ENCODE measurements around the gene SLBP.

- TF ChIP-seq REST (IDR thresholded peaks at IDR 0.05; ENCODE audit: insufficient read depth in 1 of 2, low read depth in 2 of 2, low read length in 1 of 2) (no peak), CTCF (IDR thresholded peaks at IDR 0.05) (no peak), POLR2AphosphoS5 (IDR thresholded peaks at IDR 0.05; ENCODE audit: low read depth, low read length) (no peak), SIN3A (IDR thresholded peaks at IDR 0.05; ENCODE audit: borderline replicate concordance, insufficient read depth, low read depth, low read length) (no peak), TCF7L2 (IDR thresholded peaks at IDR 0.05; ENCODE audit: low read depth, low read length) (no peak)
These were observed 50.4 kb downstream of the SLBP start for GRCh38 chr4:1661695-1662094.
